GOT3 (cell line): ENCODE measurements around the gene DDX25.

Experiments used
- DNase-seq: peaks from one replicate; lab custom pipeline; 2025; ENCODE audit warnings: mixed read lengths; lab: John Stamatoyannopoulos, UW

Gene DDX25

DNA sequence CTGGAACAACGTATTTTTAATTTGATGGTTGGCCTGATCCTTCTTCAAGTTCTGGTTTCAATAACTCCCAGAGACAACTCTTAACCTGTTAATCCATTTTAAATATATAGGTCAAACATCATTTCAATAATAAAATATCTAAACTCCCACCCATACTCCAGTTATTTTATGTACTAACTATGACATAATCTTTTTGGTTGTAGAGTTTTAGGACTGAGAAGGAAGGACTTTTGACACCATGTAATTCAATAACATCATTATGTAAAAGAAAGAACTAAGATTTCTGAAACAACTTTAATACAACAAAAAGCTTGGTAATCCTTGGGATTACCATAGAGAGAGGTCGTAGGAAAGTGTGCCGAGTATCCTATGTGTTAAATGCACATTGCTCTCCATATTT lies 73.0 kb downstream of the DDX25 start:
- DNase-seq, result no peak

DNA sequence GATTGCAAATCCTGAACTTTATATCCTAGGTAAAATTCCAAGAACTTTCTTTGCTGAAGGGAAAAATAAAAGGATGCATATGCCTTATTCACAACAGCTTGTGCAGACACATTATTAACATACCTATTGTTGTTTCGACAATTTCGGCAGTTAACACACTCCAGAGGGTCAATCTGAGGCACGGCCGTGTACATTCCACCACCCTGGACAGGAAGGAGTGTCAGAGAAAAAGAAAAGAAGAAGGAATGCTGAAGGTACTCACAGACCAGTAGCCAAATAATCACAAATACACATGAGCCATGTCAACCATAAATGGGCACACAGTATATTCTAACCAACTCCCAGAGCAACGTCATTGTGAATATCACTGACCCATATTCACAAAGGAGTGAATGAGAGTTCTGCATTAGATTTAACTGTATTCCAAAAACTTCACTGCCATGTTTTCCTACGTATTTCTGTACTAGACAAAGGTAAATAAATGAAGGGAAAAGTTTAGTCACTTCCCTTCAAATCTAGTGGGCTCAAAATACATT lies 73.9 kb downstream of the DDX25 start:
- no peak for DNase-seq
